ENCODE measurements around the gene MRPS23.

The MRPS23 gene

DNA sequence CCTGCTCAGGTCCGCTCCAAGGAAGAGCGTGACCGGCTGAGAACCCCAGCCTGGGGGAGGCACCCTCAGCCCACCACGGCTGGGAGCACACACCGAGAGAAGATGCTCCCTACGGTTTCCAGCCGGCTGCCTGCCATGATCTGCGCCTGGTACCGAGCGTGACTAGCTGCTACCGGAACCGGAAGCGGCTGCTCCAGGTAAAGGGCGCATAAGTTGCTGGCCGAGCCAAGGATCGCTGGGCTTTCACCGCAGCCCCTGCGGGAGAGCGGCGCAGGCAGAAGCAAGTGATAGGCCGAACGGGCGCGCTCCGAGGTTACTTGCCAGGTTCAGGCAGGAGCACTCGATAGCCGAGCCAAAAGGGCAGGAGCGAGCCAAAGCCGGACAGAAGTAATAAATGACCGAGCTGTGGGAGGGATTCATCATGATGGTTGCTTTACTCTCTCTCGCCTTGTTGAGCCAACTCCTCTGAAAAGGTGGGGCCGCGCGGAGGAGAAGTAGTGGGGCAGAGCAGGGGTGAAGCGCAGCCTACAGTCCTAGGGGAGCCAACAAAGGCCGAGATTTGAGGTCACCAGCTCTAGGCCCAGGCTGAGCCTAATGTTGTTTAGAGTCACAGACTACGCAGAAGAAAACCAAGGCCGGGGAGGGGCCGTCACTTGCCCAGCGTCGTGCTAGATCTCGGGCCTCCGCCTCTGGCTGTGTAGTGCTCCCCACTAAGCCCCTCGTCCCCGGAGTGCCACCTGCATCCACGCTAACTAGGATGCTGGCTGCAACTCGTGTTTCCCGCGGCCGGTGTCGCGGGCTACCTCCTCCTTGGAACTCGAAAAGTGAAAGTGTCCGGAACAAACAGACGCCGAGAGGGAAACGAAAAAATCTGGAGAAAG, at the start of gene MRPS23 (continued):
- TF ChIP-seq OSR2 (tag by site-specific recombination; IDR thresholded peaks at IDR 0.05) (peak; percentile 55), HOXD13 (CRISPR knock-in tag; IDR thresholded peaks at IDR 0.05; ENCODE audit: borderline replicate concordance) (no peak), HOXA7 (CRISPR knock-in tag; IDR thresholded peaks at IDR 0.05; ENCODE audit: borderline replicate concordance) (no peak), ZNF777 (tag by site-specific recombination; IDR thresholded peaks at IDR 0.05; ENCODE audit: borderline replicate concordance) (no peak), ZNF660 (tag by site-specific recombination; IDR thresholded peaks at IDR 0.05) (peak; percentile 99), ZNF501 (tag by site-specific recombination; IDR thresholded peaks at IDR 0.05) (peak; percentile 97)

DNA sequence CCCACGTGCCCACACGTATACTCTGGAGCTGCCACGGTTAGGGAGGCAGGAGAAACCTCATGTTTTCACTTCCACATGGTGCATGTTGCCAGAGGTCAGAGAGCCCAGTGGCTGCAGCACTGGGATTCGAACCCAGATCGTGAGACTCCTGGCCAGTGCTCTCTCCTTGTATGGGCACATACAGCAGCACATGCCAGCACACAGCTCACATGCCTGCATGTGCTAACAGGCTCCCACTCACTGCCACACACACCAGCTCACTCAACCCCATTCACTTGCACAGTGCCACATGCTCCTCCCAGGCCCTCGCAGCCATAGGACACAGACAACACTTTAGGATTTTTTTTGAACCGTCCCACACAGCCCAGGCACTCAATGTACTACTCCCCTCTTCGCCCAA, 49.5 kb upstream of the MRPS23 start:
- no peaks in the 10 kb centered on the region for H3K9me3 ChIP-seq (ENCODE audit: control insufficient read depth, insufficient read depth, low read depth, low read length)
- H3K4me1 ChIP-seq (ENCODE audit: control insufficient read depth, insufficient read depth, low read length): no peaks in the 10 kb centered on the region
- CTCF ChIA-PET: interaction anchor here (0.5 to 2.6 kb wide), 6 partner anchors 8 to 67 kb away, joined by 3 to 14 read pairs (median 6); no protein-coding TSS in a partner anchor
- no peak overlapping the region for H3K4me3 ChIP-seq (ENCODE audit: low read depth, low read length)
- POLR2A ChIA-PET: interaction anchor here (1.0 to 2.0 kb wide), 2 partner anchors 56 to 108 kb away, joined by 5 to 9 read pairs; partner anchors contain the start of genes CUEDC1 and SRSF1
- TF ChIP-seq PRDM1 (tag by site-specific recombination; IDR thresholded peaks at IDR 0.05) (peak; percentile 44; the same call in 1 of the 2 replicates), ZNF473 (tag by site-specific recombination; IDR thresholded peaks at IDR 0.05) (no peak)
- H3K27ac ChIP-seq (ENCODE audit: extremely low read depth, low read depth, low read length): no peak overlapping the region
- no peaks in the 10 kb centered on the region for H3K36me3 ChIP-seq (ENCODE audit: control insufficient read depth in 2 of 2, insufficient read depth in 1 of 2, low read length in 2 of 2)

- H3K4me1 ChIP-seq (ENCODE audit: control insufficient read depth, insufficient read depth, low read length): no peaks in the 10 kb centered on the region
- CTCF ChIA-PET: interaction anchor here (0.5 to 2.6 kb wide), 7 partner anchors 7 to 91 kb away, joined by 3 to 14 read pairs (median 5); no protein-coding TSS in a partner anchor
- TF ChIP-seq ZNF335 (tag by site-specific recombination; conservative IDR thresholded peaks at IDR 0.05) (peak; percentile 36; the same call in 1 of the 2 replicates), ZNF518A (tag by site-specific recombination; conservative IDR thresholded peaks at IDR 0.05; ENCODE audit: low read depth) (no peak), KLF1 (tag by site-specific recombination; IDR thresholded peaks at IDR 0.05) (peak; percentile 48), ZNF10 (tag by site-specific recombination; IDR thresholded peaks at IDR 0.05) (peak; percentile 66; the same call in 1 of the 2 replicates)
- no peak overlapping the region for H3K4me3 ChIP-seq (ENCODE audit: low read depth, low read length)
- POLR2A ChIA-PET: interaction anchor here (0.8 to 1.0 kb wide), 2 partner anchors 16 to 109 kb away, joined by 3 to 5 read pairs; partner anchors contain the start of gene SRSF1
- H3K27ac ChIP-seq (ENCODE audit: extremely low read depth, low read depth, low read length): no peak overlapping the region
- no peaks in the 10 kb centered on the region for H3K36me3 ChIP-seq (ENCODE audit: control insufficient read depth in 2 of 2, insufficient read depth in 1 of 2, low read length in 2 of 2)
- no peaks in the 10 kb centered on the region for H3K9me3 ChIP-seq (ENCODE audit: control insufficient read depth, insufficient read depth, low read depth, low read length)
Measured at GRCh38 chr17:57898487-57899311, 48.9 kb upstream of the MRPS23 start.
